SH-SY5Y (cell line): ENCODE results near the gene IGFBP2.

Experiments
- GATA2 ChIP-seq: IDR thresholded peaks from 2 replicates; pipeline ENCODE4 v1.6.1; 2011; ENCODE audit warnings: mild to moderate bottlenecking, low read depth, low read length
- GATA3 ChIP-seq: IDR thresholded peaks from 2 replicates; pipeline ENCODE4 v1.6.1; 2011; ENCODE audit warnings: low read depth, mild to moderate bottlenecking, low read length, moderate library complexity

GRCh38 chr2:216653931-216654365 lies 20.7 kb downstream of the IGFBP2 start:
- TF ChIP-seq GATA2 (no peak), GATA3 (no peak)
